OCI-LY3 (cell line): ENCODE results near the gene NPFF.
"Not testable (repeated sequence)": the region's sequence is repeated elsewhere in the genome, so short reads cannot be mapped to it uniquely, and the experiment has no call there.

Experiments used
- H2AFZ ChIP-seq: fragments of 200-600, 300-600 bp; shearing (Covaris generic); 2 replicates; pipeline ENCODE4 v1.6.0; 2014; ENCODE audit warnings: antibody characterized with exemption, low read depth, low read length
- H3K27ac ChIP-seq: fragments of 200-600, 300-600 bp; sonication (generic); 2 replicates; pipeline ENCODE4 v1.5.1; 2014; ENCODE audit warnings: mild to moderate bottlenecking, low read length, moderate library complexity, mixed read lengths
- H3K27me3 ChIP-seq: fragments of 200-600, 300-600 bp; sonication (generic); 2 replicates; pipeline ENCODE4 v1.6.1; 2014; ENCODE audit warnings: low read depth, low read length, mixed read lengths
- H3K36me3 ChIP-seq: fragments of 200-600, 300-600 bp; sonication (generic); replicated peaks from 2 replicates; pipeline ENCODE3; 2014; ENCODE audit warnings: low read depth, low read length, mixed read lengths
- H3K4me1 ChIP-seq: fragments of 300-600, 200-600 bp; sonication (generic); 2 replicates; pipeline ENCODE4 v1.6.1; 2014; ENCODE audit warnings: low read length, mixed read lengths
- H3K4me2 ChIP-seq: fragments of 200-600, 300-600 bp; sonication (generic); 2 replicates; pipeline ENCODE4 v1.6.1; 2014; ENCODE audit warnings: low read length, mixed read lengths
- H3K4me3 ChIP-seq: fragments of 300-600, 200-600 bp; sonication (generic); 2 replicates; pipeline ENCODE4 v1.5.1; 2014; ENCODE audit warnings: antibody characterized with exemption, mild to moderate bottlenecking, low read length, moderate library complexity
- H3K79me2 ChIP-seq: fragments of 300-600, 200-600 bp; shearing (Covaris generic); 2 replicates; pipeline ENCODE4 v1.6.1; 2014; ENCODE audit warnings: mild to moderate bottlenecking, low read length, mixed read lengths
- H3K9ac ChIP-seq: fragments of 300-600, 200-600 bp; shearing (Covaris generic); 2 replicates; pipeline ENCODE4 v1.6.0; 2014; ENCODE audit warnings: mild to moderate bottlenecking, low read length, moderate library complexity
- H3K9me3 ChIP-seq: fragments of 200-600, 300-600 bp; shearing (Covaris generic); 2 replicates; pipeline ENCODE4 v1.6.1; 2014; ENCODE audit warnings: low read length, mixed read lengths; ENCODE audit not compliant: insufficient read depth
- H4K20me1 ChIP-seq: fragments of 200-600, 300-600 bp; sonication (generic); 2 replicates; pipeline ENCODE4 v1.6.1; 2016; ENCODE audit warnings: low read length, mixed read lengths; ENCODE audit not compliant: insufficient read depth
- CTCF ChIP-seq: fragments of 200-600, 300-600 bp; sonication (generic); IDR thresholded peaks from 2 replicates; pipeline ENCODE4 v1.5.1; 2014; ENCODE audit warnings: antibody characterized with exemption, low read length, low read depth
- EZH2phosphoT487 ChIP-seq: fragments of 200-600 bp; shearing (Covaris generic); IDR thresholded peaks from 2 replicates; pipeline ENCODE4 v1.6.1; 2018; ENCODE audit warnings: antibody characterized with exemption, mixed run types, low read depth

Gene NPFF, protein sequence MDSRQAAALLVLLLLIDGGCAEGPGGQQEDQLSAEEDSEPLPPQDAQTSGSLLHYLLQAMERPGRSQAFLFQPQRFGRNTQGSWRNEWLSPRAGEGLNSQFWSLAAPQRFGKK

GRCh38 chr12:53506881-53507602, at the start of gene NPFF:
Gene NPFF (minus strand): TSS chr12:53507484. CDS start chr12:53507474, 10 bp downstream.
- Histone ChIP-seq H3K79me2 (peaks cover 11% of the 10 kb centered on the region), H3K9ac (no peak within 1 kb of the TSS), H3K36me3 (peaks cover 4% of the 10 kb centered on the region), H3K9me3 (no peaks in the 10 kb centered on the region), H3K27ac (no peak within 1 kb of the TSS), H3K27me3 (no peaks in the 10 kb centered on the region), H2AFZ (no peak within 1 kb of the TSS), H3K4me3 (no peak within 1 kb of the TSS), H3K4me2 (no peak within 1 kb of the TSS), H3K4me1 (peaks cover 5% of the 10 kb centered on the region), H4K20me1 (no peaks in the 10 kb centered on the region)
- TF ChIP-seq EZH2phosphoT487: no peak
- no peak for TF ChIP-seq CTCF

GRCh38 chr12:53552361-53553327, 45.4 kb upstream of the NPFF start:
- H3K4me2 ChIP-seq: no peak overlapping the region

DNA sequence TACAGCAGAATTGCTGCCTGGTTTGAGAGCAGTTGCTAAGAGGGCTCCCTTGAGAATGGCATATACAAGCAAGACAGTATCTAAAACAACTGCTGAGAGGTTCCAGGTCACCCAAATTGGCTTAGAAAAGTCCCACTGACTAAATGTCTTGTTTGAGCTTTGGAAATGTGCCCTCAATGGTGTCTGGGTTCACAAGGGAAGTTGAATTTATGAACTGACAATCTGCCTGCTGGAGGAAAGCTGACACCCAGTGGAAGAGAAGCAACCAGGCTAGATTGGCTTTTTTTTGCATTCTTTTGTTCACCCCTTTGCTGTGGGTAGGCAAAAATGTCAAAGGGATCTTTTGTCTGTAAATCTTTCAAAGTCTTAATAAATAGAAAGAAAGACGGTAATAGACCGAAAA, 44.6 kb upstream of the NPFF start:
- Histone ChIP-seq H3K27ac (no peak overlapping the region), H3K36me3 (peaks cover 9% of the 10 kb centered on the region), H3K9me3 (no peaks in the 10 kb centered on the region), H3K4me2 (no peak overlapping the region), H4K20me1 (no peaks in the 10 kb centered on the region), H3K4me3 (no peak overlapping the region), H3K27me3 (no peaks in the 10 kb centered on the region), H3K9ac (no peak overlapping the region), H3K4me1 (no peaks in the 10 kb centered on the region), H3K79me2 (no peaks in the 10 kb centered on the region), H2AFZ (no peak overlapping the region)
- TF ChIP-seq CTCF (no peak), EZH2phosphoT487 (no peak)

More at GRCh38 chr12:53552361-53553327, 45.4 kb upstream of the NPFF start:
- no peak overlapping the region for H3K4me3 ChIP-seq
- no peak overlapping the region for H3K9ac ChIP-seq
- no peaks in the 10 kb centered on the region for H4K20me1 ChIP-seq
- TF ChIP-seq EZH2phosphoT487 (no peak), CTCF (no peak)
- H3K79me2 ChIP-seq: no peaks in the 10 kb centered on the region
- H3K27me3 ChIP-seq: no peaks in the 10 kb centered on the region
- peaks cover 9% of the 10 kb centered on the region for H3K36me3 ChIP-seq
- H3K27ac ChIP-seq: no peak overlapping the region
- no peak overlapping the region for H2AFZ ChIP-seq
- no peaks in the 10 kb centered on the region for H3K9me3 ChIP-seq
- no peaks in the 10 kb centered on the region for H3K4me1 ChIP-seq

GRCh38 chr12:53550595-53550994, 43.3 kb upstream of the NPFF start:
- Histone ChIP-seq H3K27ac (no peak overlapping the region), H3K9ac (no peak overlapping the region), H2AFZ (no peak overlapping the region), H3K36me3 (peaks cover 9% of the 10 kb centered on the region), H3K4me1 (no peaks in the 10 kb centered on the region), H4K20me1 (no peaks in the 10 kb centered on the region), H3K27me3 (no peaks in the 10 kb centered on the region), H3K9me3 (no peaks in the 10 kb centered on the region), H3K4me3 (no peak overlapping the region), H3K79me2 (no peaks in the 10 kb centered on the region), H3K4me2 (no peak overlapping the region)
- no peak for TF ChIP-seq CTCF
- TF ChIP-seq EZH2phosphoT487: no peak

GRCh38 chr12:53550131-53550530, 42.8 kb upstream of the NPFF start:
- not testable (repeated sequence) for H3K9ac ChIP-seq, H3K9me3 ChIP-seq, H4K20me1 ChIP-seq, H3K79me2 ChIP-seq, H3K36me3 ChIP-seq, H3K4me2 ChIP-seq, H3K4me1 ChIP-seq, H3K27ac ChIP-seq, H3K27me3 ChIP-seq, H3K4me3 ChIP-seq, H2AFZ ChIP-seq

DNA sequence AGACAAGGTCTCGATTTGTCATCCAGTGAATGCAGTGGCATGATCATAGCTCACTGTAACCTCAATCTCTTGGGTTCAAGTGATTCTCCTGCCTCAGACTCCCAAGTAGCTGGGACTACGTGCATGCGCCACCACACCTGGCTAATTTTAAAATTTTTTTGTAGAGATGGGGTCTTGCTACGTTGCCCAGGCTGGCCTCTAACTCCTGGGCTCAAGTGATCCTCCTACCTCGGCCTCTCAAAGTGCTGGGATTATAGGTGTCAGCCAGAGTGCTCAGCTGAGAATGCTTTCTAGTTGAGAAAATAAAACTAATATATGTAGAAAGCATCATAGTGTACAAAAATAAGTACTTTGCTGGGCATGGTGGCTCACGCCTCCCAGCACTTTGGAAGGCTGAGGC, 41.1 kb upstream of the NPFF start:
- not testable (repeated sequence) for H3K27ac ChIP-seq, H3K4me2 ChIP-seq, H3K27me3 ChIP-seq, H3K9ac ChIP-seq, H4K20me1 ChIP-seq, H3K4me1 ChIP-seq, H3K9me3 ChIP-seq, H3K4me3 ChIP-seq, H3K36me3 ChIP-seq, H2AFZ ChIP-seq, H3K79me2 ChIP-seq
